Measurements from ENCODE around the gene PLB1.

The PLB1 gene

DNA sequence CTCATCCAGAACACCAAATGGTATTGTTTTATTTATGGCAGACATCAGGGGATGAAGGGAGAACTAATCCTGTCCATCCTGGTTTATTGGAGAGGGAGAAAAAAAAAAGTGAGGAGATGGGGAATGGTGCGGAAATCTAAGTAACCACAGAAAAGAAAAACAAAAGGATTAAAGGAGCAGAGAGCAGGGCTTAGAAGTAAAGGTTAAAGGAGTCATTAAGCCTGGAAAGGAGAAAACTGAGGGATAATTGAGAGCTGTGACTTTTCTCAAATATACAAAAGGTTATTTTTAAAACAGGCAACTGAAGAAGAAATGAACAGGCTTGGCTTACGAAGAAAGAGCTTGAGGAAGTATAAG is 128.6 kb downstream of the PLB1 start:
- TF ChIP-seq, protein P1, sequence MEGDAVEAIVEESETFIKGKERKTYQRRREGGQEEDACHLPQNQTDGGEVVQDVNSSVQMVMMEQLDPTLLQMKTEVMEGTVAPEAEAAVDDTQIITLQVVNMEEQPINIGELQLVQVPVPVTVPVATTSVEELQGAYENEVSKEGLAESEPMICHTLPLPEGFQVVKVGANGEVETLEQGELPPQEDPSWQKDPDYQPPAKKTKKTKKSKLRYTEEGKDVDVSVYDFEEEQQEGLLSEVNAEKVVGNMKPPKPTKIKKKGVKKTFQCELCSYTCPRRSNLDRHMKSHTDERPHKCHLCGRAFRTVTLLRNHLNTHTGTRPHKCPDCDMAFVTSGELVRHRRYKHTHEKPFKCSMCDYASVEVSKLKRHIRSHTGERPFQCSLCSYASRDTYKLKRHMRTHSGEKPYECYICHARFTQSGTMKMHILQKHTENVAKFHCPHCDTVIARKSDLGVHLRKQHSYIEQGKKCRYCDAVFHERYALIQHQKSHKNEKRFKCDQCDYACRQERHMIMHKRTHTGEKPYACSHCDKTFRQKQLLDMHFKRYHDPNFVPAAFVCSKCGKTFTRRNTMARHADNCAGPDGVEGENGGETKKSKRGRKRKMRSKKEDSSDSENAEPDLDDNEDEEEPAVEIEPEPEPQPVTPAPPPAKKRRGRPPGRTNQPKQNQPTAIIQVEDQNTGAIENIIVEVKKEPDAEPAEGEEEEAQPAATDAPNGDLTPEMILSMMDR (conservative IDR thresholded peaks at IDR 0.05; ENCODE audit: control insufficient read depth, insufficient read depth, low read depth, low read length), result no peak
- no peak for DNase-seq (ENCODE audit: low read depth)
- H3K4me3 ChIP-seq (ENCODE audit: control insufficient read depth, low read depth, low read length), result no peak overlapping the region

DNA sequence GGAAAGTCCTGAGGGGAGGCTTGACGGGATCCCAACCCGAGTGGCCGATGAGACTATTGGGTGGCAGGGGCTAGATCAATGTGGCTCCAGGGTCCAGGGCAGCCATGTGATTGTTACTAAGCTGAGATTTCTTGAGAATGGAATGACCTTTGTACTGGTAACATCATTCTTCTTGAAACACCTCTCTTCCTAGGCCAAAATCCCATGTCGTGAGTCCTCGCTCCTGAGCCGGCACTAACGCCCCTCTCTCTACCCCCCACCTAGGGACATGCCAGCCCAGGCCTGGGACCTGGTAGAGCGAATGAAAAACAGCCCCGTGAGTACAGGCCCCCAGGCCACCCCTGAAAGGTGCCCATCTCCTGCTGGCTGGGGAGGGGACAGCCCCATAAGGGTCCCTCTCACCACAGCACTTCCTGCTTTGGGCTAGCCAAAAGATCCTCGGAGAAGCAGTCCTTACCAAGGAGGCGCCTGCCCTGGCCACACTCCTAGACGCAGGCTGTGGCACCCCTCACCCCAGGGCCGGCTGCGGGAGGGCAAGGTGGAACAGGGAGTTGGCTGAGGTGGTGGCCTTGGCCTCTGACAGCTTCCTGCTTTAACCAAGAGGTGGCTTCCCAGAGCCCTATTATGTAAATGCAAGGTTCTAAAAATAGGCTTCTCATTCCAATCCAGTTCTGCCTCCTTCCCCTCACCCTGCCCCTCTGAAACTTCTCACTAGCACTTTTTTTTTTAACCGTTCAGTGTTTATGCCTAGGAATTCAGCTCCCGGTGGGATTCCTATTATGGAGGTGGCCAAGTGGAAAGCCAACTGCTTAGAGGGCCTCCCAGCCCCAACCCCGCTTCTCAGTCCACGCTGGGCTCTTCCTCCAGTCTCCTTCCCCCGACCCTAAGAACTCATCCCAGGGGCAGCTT is 129.2 kb downstream of the PLB1 start:
- TF ChIP-seq, protein P1 (conservative IDR thresholded peaks at IDR 0.05; ENCODE audit: control insufficient read depth, insufficient read depth, low read depth, low read length), result no peak

DNA sequence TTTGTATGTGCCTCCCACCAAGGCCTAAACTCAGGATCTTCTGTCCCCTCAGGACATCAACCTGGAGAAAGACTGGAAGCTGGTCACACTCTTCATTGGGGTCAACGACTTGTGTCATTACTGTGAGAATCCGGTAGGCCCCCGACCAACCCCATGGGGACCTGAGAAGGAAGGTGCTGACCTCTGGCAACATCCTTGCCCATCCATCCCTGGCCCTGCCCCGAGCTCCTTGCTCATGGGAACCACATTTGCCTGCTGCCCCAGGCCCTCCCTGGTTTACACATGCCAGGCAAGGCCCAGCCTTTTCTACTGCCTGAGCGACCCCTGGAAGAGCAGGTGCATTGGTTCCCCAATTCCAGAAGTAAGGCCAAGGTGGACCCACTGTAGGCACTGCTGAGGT is 130.5 kb downstream of the PLB1 start:
- no peak for DNase-seq (ENCODE audit: low read depth)
- H3K4me3 ChIP-seq (ENCODE audit: control insufficient read depth, low read depth, low read length), result no peak overlapping the region
- TF ChIP-seq, protein P1 (conservative IDR thresholded peaks at IDR 0.05; ENCODE audit: control insufficient read depth, insufficient read depth, low read depth, low read length), result no peak

More for the DNA sequence above, 129.2 kb downstream of the PLB1 start:
- H3K4me3 ChIP-seq (ENCODE audit: control insufficient read depth, low read depth, low read length), result no peak overlapping the region
- DNase-seq (ENCODE audit: low read depth), result no peak

DNA sequence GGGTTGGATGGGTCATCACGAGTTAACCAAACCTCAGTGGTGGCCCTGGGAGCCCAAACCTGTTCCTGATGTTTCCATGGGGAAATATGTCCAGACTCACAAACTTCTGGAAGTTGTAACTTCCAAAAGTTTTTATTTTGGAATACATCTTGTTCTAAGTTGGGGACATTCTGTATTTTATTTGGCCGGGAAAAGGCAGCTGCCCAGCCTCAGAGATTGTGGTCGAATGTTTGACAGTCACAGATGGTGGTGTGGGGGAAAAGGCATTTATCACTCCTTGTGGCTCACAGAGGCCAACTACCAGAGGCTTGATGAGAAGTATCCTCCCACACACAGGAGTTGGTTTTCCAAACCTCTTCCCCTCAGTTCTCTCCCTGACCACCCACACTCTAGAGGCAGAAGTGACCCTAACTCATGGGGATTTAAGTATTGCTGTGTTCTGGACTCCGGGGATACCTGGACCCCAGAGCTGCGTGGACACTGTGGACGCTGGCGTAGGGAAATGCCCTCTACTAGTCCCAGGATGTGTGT is 131.1 kb downstream of the PLB1 start:
- no peak overlapping the region for H3K4me3 ChIP-seq (ENCODE audit: control insufficient read depth, low read depth, low read length)
- TF ChIP-seq, protein P1 (conservative IDR thresholded peaks at IDR 0.05; ENCODE audit: control insufficient read depth, insufficient read depth, low read depth, low read length), result no peak
- peak; percentile 84 for DNase-seq (ENCODE audit: low read depth)

DNA sequence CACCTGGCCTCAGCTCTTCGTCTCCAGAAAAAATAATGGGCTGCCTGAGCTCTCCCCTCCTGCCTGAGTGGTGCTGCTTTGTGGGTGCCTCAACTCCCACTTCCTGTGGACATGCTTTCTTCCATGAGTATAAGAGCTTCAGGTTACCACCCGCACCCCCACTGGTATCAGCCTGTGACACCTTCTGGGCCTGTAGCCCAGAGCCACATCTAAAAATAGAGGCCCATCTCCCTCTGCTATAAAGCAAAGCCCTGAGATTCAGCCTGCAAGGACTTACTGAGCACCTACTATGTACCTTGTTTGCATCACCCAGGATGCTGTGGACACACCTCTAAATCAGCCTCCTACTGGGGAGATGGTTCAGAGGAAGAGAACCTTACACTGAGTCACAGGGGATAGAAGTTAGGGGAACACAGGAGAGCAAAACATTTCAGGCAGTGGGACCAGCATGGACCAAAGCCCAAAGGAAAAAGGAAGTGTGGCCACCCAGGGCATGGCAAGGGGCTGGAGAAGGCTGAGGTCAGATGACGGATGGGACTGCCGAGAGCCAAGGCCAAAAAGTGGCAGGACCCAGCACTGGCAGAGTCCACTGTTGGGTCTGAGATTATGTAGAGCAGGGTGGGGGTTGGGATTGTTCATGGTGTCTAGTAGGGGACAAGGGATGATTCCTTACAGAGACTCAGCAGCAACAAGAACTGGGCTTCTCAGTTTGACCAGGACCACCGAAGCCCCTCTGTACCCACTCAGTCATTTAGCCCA is 132.0 kb downstream of the PLB1 start:
- DNase-seq (ENCODE audit: low read depth), result peak; percentile 44
- H3K4me3 ChIP-seq (ENCODE audit: control insufficient read depth, low read depth, low read length), result no peak overlapping the region
- TF ChIP-seq, protein P1 (conservative IDR thresholded peaks at IDR 0.05; ENCODE audit: control insufficient read depth, insufficient read depth, low read depth, low read length), result no peak

DNA sequence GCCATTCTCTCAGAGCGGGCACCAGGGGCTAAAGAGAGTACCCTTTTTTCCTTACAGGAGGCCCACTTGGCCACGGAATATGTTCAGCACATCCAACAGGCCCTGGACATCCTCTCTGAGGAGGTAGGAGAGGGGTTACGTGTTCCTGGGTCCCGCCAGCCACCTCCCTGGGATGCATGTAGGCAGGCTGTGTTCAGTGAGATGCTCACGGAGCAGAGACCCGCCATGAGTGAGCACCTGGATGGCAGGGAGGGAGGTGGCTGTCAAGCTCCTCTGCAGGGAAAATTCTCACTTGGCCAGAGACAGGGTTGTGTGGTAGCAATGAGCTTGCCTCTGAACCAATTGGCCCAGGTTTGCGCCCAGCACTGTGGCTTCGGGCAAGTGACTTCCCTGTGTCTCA is 132.6 kb downstream of the PLB1 start:
- no peak overlapping the region for H3K4me3 ChIP-seq (ENCODE audit: control insufficient read depth, low read depth, low read length)
- TF ChIP-seq, protein P1 (conservative IDR thresholded peaks at IDR 0.05; ENCODE audit: control insufficient read depth, insufficient read depth, low read depth, low read length), result no peak
- no peak for DNase-seq (ENCODE audit: low read depth)
